Left colon (tissue), 2 donors: ENCODE results near the gene DICER1. TPM values are rescaled to one million over a fixed set of nuclear protein-coding genes. Genes with fewer than 3 reads are reported as not detected.
"Not testable (repeated sequence)": the region's sequence is repeated elsewhere in the genome, so short reads cannot be mapped to it uniquely, and the experiment has no call there.

Source experiments
- ATAC-seq: fragments of 200-7000 bp; cut with Tn5 transposase; one replicate; pipeline ENCODE4 v1.9.1; 2020; ENCODE audit warnings: mild to moderate bottlenecking, moderate library complexity
- DNase-seq, 2 donors: peaks; one replicate each; pipeline ENCODE4 v3.0.0-alpha.2; 2020
- intact Hi-C, 2 donors: fragments of 100-400 bp; cut with DNase I in 1 of 2; cut with micrococcal nuclease in 1 of 2; formaldehyde crosslinking; loops; one replicate each; pipeline versions ENCODE4 v1.11.2 to v1.14.0; 2022; cut with DNase I, micrococcal nuclease
- total RNA-seq, 2 donors: library from RNA; stranded (reverse); fragmentation: NEBNext Ultra II Directional; extraction: Animal tissue kit (Norgen Biotek cat#: 25700); gene quantifications; one replicate each; pipeline ENCODE4 v1.2.1, GENCODE V29; 2021
- donor health status: DM: no; HTN: no; CAD: no.
- donor health status: DM: yes; HTN: yes; CAD: no.

DICER1 gene
- total RNA-seq, 2 donors from 2014 or later: 49.0 to 77.3 TPM

DNA sequence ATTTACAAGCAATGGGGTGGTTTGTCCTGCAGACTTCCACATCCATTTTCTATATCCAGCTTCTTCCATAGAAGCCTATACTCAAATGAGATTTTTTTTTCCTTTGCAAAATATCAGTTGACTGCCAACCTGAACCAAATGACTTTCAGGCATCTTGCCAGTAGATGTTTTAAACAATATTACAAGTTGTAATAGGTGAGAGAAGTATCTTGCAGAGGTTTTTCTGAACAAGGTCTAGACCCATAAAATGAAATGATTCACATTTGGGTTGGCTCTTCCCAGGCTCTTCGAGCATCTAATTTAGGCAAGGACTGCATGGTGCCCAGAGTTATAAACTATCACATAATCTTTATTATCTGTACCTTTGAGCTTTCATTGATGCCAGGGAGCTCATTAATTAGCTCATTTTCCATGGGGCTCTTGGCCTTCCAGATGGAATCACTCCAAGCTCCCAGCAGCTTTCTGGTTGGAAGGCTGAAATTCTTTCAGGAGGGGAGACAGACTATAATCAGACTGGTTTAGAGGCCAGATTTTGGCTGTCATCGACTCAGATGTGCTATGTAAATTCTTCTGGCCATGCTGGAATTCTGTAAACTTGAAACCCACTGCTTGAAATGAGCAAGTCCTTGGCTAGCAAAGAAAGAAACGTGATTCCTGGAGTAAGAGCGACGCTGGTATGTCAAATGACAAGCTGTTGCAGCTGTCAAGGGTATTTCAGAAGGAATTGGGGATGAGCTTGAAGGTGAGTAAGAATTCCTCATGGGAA lies 32.2 kb upstream of the DICER1 start:
- peak; percentile 23 for ATAC-seq
- intact Hi-C loops: no loop called here
- no peak for DNase-seq

DNA sequence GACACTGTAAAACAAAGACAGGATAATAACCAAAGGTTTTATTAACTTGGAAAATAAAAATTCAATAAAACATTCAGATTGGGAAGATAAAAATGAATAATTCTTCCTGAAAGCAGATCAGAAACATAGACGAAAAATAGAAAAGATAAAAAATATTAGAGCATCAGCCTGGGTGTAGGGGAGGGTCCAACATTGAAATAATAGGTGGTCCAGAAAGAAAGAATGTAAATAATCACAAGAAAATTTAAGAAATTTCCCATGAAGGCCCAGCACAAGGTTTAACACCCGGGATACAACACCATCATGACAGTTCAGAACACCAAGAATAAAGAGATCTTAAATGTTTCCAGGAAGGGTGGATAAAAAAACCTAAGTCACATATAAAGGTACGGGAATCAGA lies 31.1 kb upstream of the DICER1 start:
- DNase-seq: no peak
- ATAC-seq: no peak
- intact Hi-C loops: no loop called here

DNA sequence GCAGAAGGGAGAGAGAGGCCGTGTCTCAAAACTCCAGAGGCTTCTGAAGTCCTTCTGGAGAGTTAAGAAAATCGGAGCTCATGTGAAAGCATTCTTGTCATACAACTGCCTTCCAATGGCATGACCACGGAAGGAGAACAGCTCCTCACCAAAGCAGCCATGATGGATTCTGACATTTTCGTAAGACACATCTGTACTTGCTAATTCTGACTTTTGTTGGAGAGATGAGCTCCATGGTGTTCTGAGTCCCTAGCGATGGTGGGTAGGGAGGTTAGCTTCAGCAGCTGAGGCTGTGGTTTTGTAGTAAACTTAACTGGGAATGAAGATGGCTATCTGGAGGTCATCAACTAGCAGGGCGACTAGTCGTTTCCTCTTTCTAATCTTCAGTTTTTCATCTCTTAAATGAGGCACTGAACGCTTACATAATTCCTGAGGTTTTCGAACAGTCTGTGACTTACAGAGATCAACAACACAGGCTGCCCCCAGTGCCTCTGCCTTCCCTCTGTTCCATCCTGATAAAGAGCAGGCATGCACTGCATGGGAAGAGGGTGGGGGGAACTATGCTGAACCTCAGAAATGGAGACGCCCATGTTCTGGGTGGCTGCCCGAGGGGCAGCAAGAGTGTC lies 28.6 kb upstream of the DICER1 start:
- no peak for DNase-seq
- intact Hi-C loops: no loop called here
- no peak for ATAC-seq

DNA sequence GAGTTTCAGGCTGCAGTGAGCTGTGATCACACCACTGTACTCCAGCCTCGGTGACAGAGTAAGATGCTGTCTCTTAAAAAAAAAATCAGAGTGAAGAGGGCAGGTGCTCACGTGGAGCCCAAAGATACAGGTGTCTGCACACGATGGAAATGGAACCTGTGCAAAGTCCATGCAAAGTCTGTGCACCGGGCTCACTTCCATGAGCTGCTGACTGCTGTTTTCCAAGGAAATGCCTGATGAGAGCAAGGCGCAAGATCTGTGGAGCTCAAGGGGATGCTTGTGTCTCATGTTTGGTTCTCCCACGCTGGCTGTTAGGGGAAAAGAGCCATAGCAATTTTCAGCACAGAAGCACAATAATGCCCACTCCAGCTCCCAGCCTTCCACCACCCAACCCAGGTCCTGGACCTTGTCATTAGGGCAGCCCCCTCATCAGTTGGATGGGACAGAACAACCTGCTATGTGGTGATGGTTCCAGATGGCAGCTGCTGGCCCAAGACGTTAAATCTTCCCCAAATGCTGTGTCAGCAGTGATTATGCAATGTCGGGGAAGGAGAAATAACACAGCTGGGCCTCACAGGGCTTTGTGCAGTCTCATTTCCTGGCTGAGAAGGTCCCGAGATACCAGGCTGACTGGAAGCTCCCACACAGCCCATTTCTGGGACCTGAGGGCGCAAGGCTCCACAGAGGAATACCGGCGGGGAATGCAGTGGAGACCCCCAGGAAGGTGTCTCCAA lies 27.9 kb upstream of the DICER1 start:
- DNase-seq (peak; percentile 35 to 48), ATAC-seq (peak; percentile 42)
- intact Hi-C loops: no loop called here

DNA sequence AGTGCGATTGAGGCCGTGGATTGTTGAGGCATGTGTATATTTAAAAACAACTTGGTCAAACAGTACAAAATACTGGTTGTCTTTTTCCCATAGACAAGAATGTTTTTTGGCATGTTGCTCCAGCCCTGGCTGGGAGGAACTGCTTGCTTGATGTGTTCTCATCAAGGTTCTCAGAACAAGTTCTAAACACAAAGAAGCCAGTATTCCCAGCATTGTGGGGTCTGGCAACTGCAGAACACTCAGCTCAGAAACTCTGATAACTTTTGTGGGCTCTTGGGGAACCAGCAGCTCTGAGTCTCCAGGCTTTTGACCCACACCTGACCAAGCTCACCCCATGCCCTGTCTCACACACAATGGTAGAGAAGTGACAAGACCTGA lies 27.1 kb upstream of the DICER1 start:
- intact Hi-C loops: no loop called here
- ATAC-seq: peak; percentile 3
- DNase-seq: no peak

DNA sequence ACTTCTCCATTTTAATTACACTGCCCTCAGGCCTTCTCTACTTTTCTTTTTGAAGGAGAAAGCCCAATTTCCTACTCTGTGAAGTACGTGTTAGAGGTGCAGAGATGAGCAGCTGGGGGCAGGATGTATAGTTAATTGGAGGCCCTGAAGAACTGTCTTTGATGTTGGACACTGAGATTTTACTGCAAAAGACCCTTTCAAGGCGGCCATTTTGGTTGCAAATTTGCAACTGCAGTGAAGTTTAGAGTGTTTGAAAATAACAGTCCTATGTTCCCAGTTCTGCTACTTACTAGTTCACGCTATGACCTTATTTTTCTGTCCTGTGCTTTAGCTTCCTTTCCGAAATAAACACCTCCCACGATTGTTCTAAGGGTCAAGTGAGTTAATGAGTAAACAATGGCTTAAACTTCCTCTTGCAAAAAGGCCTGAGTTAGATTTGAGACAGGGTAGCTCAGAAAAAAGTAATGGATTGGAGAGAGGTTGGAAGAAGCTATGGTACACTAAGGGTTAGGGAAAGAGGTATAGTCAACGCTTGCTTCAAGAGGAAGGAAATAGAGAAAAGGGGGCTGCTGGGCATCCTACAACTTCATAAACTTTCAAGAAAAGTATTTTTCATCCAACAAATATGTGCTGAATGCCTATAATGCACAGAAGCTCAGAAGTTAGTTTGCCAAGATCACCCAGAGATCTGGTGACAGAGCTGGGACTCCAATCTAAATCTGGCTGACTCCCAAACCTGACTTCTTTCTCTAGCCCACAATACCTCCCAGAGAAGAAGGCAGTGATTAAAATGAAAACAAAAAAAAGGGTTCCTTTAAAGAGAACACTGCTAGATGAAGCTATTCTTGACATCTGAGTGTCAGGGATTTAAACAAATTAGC lies 26.4 kb upstream of the DICER1 start:
- peak; percentile 74 for ATAC-seq
- DNase-seq: no peak
- intact Hi-C loops: no loop called here

DNA sequence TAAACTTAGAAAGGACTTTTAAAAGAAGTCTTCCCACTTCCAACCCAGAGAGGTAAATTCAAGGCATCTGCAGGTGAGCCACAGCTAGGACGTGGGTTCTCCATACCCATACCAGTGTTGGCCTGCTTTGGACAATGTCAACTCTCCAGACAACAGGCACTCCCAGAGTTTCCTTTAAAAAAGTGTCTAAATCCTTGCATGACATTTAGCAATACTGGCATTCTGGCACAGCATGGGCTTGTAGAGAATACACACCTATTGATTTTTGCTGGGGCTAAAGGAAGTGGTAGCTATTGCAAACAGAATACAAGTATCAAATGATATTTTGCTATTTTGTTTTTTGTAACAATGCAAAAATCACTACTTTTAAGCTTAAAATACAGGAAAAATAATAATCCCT lies 25.8 kb upstream of the DICER1 start:
- intact Hi-C loops: no loop called here
- DNase-seq (no peak), ATAC-seq (no peak)

DNA sequence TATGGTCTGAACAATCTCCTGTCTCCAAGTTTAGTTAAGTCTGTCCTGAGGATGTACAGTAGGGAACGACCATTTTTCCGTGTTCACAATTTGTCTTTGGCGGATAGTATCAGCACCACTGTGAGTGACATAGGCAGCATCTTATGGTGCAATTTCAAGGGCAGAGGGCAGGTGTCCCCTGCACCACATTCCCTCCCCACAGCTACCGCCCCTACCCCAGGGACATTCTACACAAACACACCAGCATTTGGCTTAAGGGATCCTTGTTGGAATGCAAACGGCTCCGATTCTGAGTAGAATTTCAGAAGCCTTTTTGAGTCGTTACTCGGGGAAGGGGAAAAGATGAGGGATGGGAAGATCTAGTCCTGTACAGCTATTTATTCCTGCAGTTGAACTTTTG lies 25.1 kb upstream of the DICER1 start:
- DNase-seq (no peak), ATAC-seq (no peak)
- intact Hi-C loops: no loop called here

DNA sequence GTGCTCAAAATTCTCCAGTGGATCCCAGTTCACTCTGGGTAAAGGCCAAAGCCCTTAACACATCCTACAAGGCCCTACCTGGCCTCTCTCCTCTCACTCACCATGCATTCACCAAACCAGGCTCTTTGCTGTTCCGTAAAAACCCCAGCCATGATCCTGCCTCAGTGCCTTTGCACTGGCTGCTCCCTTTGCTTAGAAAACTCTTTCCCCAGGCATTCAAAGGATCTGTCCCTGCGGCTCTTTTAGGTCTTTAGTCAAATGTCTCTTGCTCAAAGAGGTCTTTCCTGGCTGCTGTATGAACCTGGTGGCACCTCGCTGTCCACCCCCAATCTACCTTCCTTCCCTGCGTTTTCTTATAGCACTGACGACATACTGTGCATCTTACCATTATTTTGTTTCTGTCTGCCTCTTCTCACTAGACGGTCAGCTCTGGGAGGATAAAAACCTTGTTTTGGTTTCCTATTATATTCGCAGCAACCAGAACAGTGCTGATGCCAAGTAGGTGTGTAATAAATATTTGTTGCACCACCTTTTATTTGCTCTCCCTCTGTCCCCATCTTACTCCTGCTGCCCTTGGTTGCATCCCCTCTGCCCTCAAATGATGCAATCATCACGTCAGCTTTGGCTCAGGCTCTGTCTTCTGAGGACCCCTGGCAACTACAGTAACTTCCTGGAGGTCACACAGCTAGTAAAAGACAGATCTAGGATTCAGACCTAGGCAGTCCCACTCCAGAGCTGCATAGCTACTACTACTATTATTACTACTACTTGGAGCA lies 23.8 kb upstream of the DICER1 start:
- ATAC-seq (no peak), DNase-seq (no peak)
- intact Hi-C loops: no loop called here

DNA sequence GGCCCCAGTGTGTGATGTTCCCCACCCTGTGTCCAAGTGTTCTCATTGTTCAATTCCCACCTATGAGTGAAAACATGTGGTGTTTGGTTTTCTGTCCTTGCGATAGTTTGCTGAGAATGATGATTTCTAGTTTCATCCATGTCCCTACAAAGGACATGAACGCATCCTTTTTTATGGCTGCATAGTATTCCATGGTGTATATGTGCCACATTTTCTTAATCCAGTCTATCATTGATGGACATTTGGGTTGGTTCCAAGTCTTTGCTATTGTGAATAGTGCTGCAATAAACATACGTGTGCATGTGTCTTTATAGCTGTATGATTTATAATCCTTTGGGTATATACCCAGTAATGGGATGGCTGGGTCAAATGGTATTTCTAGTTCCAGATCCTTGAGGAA lies 18.3 kb upstream of the DICER1 start:
- intact Hi-C loops, DNase-seq, ATAC-seq: not testable (repeated sequence)

DNA sequence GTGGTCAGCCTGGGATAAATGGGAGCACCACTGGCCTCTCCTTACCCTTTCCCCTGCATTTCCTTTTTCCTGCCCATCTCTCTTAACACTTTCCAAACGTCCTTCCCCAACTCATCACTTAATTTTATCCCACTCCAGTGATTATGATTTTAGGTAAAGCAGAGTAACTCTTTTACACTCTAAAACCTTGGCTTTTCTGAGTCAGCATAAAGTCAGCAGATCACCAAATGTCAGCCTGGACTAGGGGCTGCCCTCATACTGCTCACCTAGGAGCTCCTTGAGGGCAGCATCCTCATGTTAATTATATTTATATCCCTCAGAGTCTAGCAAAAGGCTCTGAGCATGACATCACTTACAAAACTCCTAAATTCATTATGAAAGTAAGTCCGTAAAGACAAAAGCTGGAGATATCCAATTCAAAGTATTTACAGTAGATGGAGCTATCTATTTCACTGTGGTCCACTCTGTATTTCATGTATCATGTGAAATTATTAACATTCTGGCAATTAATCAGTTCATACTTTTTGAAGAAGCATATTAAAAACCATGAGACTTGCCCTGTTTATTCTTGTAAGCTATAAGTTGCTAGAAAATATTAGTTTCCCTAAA lies 17.0 kb upstream of the DICER1 start:
- no peak for DNase-seq
- ATAC-seq: no peak
- intact Hi-C loops: no loop called here

DNA sequence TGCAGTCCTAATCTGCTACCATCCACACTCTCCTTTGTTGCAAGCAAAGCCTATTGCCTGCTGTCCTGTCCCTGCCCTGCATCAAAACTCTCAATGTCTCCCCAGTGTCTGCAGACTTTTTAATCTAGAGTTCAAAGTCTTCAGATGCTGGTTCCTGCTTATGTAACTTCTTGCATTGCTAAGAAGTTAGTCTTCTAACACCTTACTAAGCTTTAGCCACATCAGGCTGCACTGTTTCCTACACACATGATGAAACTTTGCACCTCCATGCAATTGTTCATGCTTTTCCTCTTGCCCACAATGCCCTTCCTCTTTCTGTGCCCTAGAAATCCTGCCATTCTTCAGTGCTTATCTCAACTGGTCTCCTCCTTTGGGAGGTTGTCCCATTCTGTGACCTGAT lies 16.2 kb upstream of the DICER1 start:
- DNase-seq (no peak), ATAC-seq (peak; percentile 90)
- intact Hi-C loops: no loop called here

DNA sequence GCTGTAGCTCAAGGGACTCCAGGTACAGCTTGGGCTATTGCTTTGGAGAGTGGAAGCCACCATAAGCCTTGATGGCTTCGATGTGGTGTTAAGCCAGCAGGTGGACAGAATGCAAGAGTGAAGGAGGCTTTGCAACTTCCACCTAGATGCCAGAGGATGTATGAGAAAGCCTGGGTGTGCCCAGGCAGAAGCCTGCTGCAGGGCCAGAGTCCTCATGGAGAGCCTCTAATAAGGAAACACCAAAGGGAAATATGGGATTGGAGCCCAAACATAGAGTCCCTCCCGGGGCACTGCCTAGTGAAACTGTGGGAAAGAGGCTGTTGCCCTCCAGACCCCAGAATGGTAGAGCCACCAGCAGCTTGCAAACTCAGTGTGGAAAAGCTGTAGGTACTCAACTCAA lies 9.8 kb upstream of the DICER1 start:
- intact Hi-C loops: no loop called here
- DNase-seq: no peak
- ATAC-seq: peak; percentile 94

DNA sequence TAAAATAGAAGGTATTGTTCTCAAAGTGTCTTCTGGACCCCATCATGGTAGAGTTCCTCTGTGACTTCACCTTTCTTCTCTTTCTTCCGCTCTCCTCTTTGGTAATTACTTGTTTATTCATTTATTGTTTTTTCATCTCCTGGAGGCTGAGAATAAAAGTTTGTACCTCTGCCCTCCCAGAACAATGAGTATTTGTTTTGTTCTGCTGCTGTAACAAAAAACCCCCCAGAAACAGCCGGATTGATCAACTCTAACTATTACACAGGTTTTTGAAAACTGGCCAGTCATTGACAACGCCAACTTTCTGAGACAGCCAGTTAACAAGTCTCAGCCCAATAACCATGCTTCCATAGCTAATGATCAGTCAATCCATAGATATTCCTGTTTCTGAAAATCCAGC lies 8.2 kb upstream of the DICER1 start:
- DNase-seq (no peak), ATAC-seq (no peak)
- intact Hi-C loops: no loop called here

DNA sequence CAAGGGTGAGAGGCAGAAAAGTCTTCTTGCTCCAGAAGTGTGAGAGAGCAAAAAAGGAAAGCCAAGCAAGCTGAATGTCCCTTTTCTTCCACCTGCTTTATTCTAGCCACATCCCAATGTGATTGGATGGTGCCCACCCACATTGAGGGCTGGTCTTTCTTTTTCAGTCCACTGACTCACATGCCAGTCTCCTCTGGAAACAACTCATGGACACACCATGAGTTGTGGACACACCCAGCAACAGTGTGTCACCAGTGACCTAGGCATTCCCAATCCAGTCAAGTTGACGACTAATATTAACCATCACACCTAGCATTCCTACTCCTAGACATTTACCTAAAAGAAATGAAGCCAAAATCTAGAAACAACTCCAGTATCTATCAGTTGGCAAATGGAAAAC lies 7.2 kb upstream of the DICER1 start:
- intact Hi-C loops: no loop called here
- DNase-seq (no peak), ATAC-seq (no peak)

DNA sequence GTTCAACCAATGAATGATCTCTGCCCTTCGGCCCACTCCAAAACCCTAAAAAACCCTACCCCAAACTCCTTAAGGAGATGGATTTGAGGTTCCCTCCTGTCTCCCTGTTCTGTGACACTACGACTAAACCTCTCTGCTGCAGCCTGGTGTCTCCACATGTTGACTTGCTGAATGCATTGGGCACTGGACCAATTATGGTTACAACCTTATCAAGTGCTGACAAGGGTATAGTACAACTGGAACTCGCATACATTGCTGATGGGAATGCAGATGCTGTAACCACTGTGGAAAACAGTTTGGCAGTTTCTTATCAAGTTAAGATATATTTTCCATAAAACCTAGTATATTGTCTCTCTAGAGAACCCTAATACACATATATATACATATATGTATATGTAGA lies 6.3 kb upstream of the DICER1 start:
- DNase-seq: no peak
- no peak for ATAC-seq
- intact Hi-C loops: no loop called here

DNA sequence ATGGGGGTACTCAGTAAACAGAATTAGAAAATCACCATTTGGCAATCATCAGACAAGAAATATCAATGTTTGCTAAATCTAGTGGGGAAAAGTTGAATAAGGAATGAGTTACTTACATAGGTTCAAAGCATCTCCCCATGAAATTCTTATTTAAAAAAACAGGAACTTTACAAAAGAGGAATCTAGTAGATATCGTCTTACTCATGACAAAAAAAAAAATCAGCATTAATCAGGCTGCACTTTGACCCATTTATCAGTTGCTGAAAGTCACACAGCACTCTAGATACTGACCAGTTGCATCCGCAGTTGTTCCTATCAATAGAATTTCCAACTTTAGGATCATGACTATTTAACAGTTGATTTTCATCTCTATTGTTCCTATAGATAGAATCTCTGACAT lies 5.8 kb upstream of the DICER1 start:
- ATAC-seq: no peak
- DNase-seq: no peak
- intact Hi-C loops: no loop called here

DNA sequence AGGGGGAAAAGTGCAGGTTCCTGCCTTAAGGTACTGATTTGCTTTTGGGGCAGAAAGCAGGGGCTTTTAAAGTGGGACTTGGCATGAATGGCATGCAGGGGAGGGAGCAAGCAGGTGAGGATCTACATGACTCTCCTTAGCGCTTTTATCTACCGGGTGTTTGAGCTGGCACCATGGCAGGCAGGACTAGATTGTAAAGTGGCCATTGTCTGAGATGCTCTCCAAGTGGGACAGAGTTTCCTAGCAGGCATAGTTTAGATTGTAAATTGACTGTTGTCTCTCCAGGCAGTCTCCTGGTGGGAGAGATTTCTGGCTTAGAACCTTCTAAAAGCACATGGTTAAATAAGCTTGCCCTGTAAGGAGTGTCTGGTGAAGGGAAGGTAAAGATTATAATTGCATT lies 5.3 kb upstream of the DICER1 start:
- ATAC-seq (no peak), DNase-seq (no peak)
- intact Hi-C loops: no loop called here
